GM18526 (cell line): ENCODE data around the gene SCAMP5.

Experiments
- POLR2A ChIP-seq: IDR thresholded peaks from 3 replicates; pipeline ENCODE4 v1.6.1; 2011; ENCODE audit not compliant: insufficient read length; ENCODE audit errors: extremely low read depth

The SCAMP5 gene

GRCh38 chr15:74995779-74996765 lies 709 bp downstream of the SCAMP5 start:
- no peak for TF ChIP-seq POLR2A

DNA sequence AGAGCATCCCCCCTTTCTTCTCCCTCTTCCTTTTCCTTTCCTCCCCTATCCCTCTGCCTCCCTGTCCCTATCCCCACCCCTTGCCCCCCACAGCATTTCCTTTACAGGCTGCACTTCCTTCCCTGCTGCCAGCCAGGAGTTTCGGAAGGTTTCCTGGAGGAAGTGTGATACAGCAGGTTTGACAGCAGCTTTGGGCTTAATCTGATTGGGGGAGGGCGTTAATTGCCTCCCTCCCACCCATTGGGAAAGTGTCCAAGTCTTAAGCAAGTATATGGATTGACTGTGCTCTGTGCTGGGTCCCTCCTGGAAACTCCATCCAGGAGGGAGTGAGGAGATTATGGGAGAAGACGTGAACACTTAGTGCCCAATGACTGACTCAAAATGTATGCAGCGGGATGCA lies 1.8 kb downstream of the SCAMP5 start:
- no peak for TF ChIP-seq POLR2A

DNA sequence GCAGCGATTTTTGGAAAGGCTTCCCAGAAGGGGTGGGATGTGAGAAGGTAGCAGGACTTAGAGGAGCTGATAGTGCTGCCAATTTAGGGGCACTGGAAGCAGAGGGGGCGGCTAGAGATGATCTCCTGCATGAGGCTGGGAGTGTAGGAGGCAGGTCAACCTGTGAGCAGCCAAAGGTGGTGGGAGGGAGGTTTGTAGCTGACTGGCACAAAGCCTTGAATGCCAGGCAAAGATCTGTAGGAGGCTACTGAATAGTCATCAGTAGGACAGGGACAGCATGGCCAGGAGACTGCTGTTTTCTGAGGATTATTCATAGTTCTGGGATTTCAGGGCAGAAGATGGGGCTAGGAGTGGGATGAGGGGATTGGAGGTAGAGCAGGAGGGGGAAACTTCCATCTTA lies 2.2 kb downstream of the SCAMP5 start:
- TF ChIP-seq POLR2A, result no peak

- no peak for TF ChIP-seq POLR2A
These were observed 5.9 kb downstream of the SCAMP5 start for GRCh38 chr15:75001310-75001709.

GRCh38 chr15:75002398-75002797 lies 7.0 kb downstream of the SCAMP5 start:
- TF ChIP-seq POLR2A, result no peak

- no peak for TF ChIP-seq POLR2A
These were observed 11.9 kb downstream of the SCAMP5 start for GRCh38 chr15:75007216-75007615.

DNA sequence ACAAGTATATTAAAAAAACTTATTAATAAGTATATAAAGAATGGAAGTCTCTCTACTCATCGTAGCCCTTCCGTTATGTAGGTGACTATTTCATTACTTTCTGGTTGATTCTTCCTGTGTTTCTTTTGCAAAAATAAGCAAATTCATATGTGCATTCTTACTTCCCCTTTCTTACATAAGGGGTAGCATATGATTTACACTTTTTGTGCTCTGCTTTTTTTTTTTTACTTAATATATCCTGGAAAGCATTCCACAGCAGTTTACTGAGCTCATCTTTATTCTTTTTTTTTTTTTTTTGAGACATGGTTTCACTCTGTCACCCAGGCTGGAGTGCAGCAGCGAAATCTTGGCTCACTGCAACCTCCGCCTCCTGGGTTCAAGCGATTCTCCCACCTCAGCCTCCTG lies 12.9 kb downstream of the SCAMP5 start:
- TF ChIP-seq POLR2A, result no peak

DNA sequence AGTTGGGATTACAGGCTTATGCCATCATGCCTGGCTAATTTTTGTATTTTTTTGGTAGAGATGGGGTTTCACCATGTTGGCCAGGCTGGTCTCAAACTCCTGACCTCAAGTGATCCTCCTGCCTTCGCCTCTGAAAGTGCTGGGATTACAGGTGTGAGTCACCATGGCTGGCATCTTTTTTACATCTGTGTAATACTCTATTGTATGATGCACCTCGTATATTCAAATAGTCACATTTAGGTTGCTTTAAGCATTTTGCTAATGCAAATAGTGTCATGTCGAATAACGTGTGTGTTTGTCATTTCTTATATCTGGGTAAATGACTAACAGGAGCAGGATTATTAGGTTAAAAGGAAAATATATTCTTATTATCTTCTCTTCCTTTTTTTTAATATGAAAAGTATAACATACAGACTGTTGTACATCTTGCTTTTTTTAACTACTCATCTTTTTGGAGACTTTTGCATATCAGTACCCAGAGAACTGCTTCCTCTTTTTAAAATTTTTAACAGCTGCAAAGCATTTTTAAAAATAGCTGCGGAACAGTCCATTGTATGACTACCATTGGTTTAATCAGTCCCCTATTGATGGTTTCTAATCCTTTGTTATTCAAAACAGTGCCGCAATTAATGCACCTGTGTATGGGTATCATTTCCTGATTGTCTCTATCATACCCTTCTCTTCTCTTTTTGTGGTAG lies 13.4 kb downstream of the SCAMP5 start:
- no peak for TF ChIP-seq POLR2A

DNA sequence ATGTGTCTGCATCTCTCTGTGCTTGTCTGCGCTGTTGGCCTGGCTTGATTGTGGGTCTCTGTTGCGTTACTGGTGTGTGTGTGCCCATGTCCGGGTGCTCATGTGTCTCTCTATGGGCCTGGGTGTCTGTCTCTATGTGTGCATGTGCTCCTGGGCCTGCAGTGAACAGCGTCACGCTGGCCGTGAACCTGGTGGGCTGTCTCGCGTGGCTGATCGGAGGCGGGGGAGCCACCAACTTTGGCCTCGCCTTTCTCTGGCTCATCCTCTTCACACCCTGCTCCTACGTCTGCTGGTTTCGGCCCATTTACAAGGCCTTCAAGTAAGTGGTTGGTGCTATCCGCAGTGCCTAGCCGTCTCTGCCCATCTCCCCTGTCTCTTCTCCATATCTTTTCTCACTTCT lies 21.1 kb downstream of the SCAMP5 start:
- no peak for TF ChIP-seq POLR2A

DNA sequence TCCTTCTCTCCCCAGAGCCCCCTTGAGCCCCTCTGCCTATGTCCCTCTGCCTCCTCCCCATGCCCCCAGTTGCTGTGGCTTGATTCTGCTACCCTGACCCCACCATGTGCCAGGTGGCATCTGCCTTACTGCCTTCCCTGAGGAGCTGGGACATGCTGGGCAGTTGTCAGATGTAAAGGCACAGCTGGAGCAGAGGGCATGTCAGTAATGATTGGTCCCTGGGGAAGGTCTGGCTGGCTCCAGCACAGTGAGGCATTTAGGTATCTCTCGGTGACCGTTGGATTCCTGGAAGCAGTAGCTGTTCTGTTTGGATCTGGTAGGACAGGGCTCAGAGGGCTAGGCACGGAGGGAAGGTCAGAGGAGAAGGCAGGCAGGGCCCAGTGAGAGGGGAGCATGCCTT lies 24.6 kb downstream of the SCAMP5 start:
- no peak for TF ChIP-seq POLR2A

- TF ChIP-seq POLR2A, result no peak
These were observed 26.0 kb downstream of the SCAMP5 start for GRCh38 chr15:75021341-75021740.

DNA sequence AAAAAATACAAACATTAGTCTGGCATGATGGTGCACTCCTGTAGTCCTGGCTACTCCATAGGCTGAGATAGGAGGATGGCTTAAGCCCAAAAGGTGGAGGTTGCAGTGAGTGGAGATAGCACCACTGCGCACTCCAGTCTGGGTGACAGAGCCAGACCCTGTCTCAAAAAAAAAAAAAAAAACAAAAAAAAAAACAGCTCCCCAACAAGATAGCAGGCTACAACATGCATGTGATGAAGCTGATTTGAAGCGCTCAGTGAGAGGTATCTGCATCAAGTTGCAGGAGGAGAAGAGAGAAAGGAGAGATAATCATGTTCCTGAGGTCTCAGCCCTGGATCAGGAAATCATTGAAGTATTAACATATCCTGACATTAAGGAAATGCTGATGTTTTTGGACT lies 27.4 kb downstream of the SCAMP5 start:
- TF ChIP-seq POLR2A, result no peak

- TF ChIP-seq POLR2A, result peak; percentile 94
These were observed 28.0 kb downstream of the SCAMP5 start, which contains the start of gene PPCDC for GRCh38 chr15:75023181-75023871. TSS of gene PPCDC (plus strand) at chr15:75023590. CDS start at chr15:75028319, 4,729 bp downstream.

GRCh38 chr15:75023872-75024636 lies 28.7 kb downstream of the SCAMP5 start:
- no peak for TF ChIP-seq POLR2A

GRCh38 chr15:75025107-75025506 lies 29.7 kb downstream of the SCAMP5 start:
- no peak for TF ChIP-seq POLR2A

DNA sequence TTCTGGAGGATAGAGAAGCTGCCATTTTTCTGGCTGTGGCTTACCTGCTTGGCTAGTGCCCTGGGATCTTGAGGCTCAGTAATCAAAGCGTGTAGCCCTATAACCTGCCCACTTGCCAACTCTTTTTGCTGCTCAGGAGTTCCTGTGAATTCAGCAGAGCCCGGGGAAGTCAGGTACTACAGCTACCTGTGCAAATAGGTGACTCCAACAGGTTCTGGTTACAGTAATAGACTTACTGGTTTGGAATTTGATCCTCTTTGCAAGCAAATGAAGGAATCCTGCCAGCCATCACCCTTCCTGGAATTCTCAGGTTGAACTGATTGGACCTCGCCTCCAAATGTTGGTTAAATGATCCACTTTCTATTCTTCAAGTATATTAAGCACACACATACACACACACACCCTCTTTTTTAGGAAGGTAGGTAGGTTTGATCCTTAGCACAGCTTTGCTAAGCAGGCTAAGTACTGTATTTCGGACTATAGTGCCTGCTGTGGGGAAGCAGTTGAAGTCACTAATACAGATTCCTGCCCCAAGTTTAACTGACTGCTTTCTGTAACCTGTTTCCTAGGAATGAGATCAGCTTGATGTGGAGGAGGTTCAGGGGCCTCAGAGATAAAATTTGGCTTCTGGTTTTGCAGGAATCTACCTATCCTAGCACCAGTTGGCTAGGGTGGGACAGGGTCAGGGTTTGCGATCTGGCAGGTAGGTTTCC lies 30.3 kb downstream of the SCAMP5 start:
- no peak for TF ChIP-seq POLR2A
